Measurements from ENCODE around the gene NFE2L3.
"Not testable (repeated sequence)": the region's sequence is repeated elsewhere in the genome, so short reads cannot be mapped to it uniquely, and the experiment has no call there.

The NFE2L3 gene

GRCh38 chr7:26186364-26187311 lies 34.6 kb downstream of the NFE2L3 start:
- no peak for DNase-seq (ENCODE audit: low read depth in 2 of 2)

GRCh38 chr7:26187380-26188205 lies 35.6 kb downstream of the NFE2L3 start:
- DNase-seq (ENCODE audit: low read depth in 2 of 2), result no peak

GRCh38 chr7:26188206-26188956 lies 36.4 kb downstream of the NFE2L3 start:
- no peak for DNase-seq (ENCODE audit: low read depth in 2 of 2)

- DNase-seq (ENCODE audit: low read depth in 2 of 2), result no peak
These were observed 37.1 kb downstream of the NFE2L3 start for GRCh38 chr7:26188957-26189541.

GRCh38 chr7:26189697-26190096 lies 37.7 kb downstream of the NFE2L3 start:
- no peak for DNase-seq (ENCODE audit: low read depth in 2 of 2)

GRCh38 chr7:26190417-26190869 lies 38.4 kb downstream of the NFE2L3 start:
- no peak for DNase-seq (ENCODE audit: low read depth in 2 of 2)

- DNase-seq (ENCODE audit: low read depth in 2 of 2), result no peak
These were observed 39.4 kb downstream of the NFE2L3 start for GRCh38 chr7:26191233-26191973.

GRCh38 chr7:26191974-26192479 lies 40.0 kb downstream of the NFE2L3 start:
- DNase-seq (ENCODE audit: low read depth in 2 of 2), result no peak

GRCh38 chr7:26192485-26193087 lies 40.6 kb downstream of the NFE2L3 start:
- no peak for DNase-seq (ENCODE audit: low read depth in 2 of 2)

- DNase-seq (ENCODE audit: low read depth in 2 of 2), result no peak
These were observed 41.6 kb downstream of the NFE2L3 start for GRCh38 chr7:26193432-26194207.

- not testable (repeated sequence) for DNase-seq (ENCODE audit: low read depth in 2 of 2)
These were observed 42.8 kb downstream of the NFE2L3 start for GRCh38 chr7:26194764-26195163.

GRCh38 chr7:26195182-26195581 lies 43.2 kb downstream of the NFE2L3 start:
- no peak for DNase-seq (ENCODE audit: low read depth in 2 of 2)

GRCh38 chr7:26195867-26196657 lies 44.1 kb downstream of the NFE2L3 start:
- no peak for DNase-seq (ENCODE audit: low read depth in 2 of 2)

GRCh38 chr7:26197153-26198115 lies 45.4 kb downstream of the NFE2L3 start:
- DNase-seq (ENCODE audit: low read depth in 2 of 2), result no peak

- DNase-seq (ENCODE audit: low read depth in 2 of 2), result no peak
These were observed 46.3 kb downstream of the NFE2L3 start for GRCh38 chr7:26198133-26198780.

GRCh38 chr7:26198781-26199169 lies 46.8 kb downstream of the NFE2L3 start:
- DNase-seq (ENCODE audit: low read depth in 2 of 2), result no peak
